GM18870 (cell line): ENCODE results near the gene PANK3.

Source experiments
- ATAC-seq: cut with Tn5 transposase; IDR thresholded peaks from one replicate; pipeline ENCODE4 v1.9.1; 2021; ENCODE audit warnings: moderate library complexity; ENCODE audit not compliant: unreplicated experiment

Gene PANK3

DNA sequence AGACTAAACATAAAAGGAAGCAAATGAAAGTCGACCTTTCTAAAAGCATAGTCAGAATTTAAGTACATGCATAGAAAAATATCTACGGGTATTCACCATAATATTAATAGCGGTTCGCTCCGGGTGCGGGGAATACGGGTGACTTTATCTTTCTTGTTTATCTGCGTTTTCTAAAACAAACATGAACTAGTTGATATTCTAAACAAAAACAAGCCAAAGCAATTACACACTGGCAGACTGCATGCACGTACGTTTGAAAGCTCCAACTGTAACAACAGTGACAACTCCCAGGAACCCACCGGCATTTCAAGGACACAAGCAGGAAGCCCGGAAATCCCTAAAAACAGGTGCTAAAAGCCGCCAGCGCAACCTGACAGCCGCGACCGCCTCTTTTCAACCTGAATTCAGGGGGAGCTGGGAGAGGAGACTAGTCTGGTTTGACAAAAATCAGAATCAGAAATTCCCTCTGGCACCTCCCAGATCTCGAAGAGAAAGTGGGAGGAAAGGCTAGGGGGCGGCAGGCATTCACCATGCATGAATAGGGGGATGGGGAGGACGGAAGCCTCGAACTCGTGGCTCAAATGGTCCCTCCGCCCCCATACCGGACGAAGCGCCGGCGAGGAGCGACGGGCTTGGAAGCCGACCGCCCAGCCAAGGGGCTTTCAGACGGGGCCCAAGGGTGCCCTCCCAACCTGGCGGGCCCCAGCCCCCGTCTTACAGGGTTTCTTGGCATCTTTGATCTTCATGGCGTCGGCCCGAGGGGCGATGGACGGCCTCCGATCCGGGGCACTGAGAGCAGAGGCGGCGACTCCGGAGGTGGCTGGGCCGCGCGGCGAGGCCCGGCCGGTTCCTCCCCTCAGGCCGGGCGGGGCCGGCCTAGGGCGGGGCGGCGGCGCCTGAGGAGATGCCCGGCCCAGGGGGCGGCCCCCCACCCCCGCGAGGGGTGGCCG lies at the start of gene PANK3:
TSS of gene PANK3 (minus strand) at position 831 of the 950 bp plus-strand sequence. CDS start at position 746, 85 bp downstream.
- ATAC-seq, result peak; percentile 29

DNA sequence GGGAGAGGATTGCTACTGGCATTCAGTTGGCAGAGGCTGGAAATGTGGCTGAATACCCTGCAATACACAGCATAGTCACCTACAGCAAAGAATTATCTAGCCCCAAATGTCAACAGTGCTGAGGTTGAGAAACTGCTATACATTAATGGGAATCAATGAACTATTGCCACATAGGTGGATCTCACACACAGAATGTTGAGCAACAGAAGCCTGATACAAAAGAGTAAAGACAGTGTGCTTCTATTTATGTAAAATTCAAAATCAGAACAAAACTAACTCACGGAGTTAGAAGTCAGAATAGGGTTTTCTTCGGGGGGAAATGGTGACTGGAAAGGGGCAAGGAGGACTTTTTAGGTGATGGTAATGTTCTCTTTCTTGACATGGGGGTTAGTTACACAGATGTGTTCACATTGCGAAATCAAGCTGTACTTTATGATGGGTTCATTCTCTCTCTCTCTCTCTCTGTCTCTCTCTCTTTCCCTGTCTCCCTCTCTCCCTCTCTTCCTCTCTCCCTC lies 45.7 kb upstream of the PANK3 start:
- ATAC-seq, result no peak

DNA sequence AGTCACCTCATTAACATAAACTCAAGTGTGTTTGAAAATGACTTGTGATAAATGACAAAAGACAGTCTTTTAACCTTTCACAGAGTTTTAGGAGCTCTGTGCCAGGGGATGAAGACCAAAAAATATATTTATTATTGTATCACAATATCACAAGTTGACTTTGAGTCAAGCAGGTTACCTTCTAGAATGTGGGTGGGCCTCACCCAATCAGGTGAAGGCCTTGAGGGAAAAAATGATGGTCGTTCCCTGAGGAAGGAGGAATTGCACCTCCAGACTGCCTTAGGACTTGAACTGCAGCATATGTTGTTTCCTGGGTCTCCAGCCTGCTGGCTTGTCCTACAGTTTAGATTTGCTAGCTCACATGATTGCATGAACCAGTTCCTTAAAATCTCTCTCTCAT lies 41.6 kb upstream of the PANK3 start:
- no peak for ATAC-seq

DNA sequence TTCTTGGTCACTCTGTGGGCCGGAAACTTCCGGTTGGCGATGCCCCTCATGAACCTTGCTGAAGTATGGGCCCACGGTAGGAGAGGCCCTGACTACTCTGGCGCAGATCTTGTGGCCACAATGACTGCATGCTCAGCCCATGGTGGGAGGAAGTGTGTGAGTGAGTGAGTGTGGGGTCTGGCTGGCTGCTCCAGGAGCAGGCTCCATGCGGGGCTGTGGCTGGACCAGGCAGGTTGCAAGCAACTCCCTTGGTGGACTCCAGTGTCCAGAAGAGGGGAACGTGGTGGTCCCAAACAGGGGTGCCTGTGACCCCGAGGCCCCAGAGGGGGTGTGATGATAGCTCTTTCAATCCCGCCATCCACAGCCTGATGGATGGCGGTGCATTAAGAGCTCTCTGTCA lies 35.5 kb upstream of the PANK3 start:
- ATAC-seq, result no peak

DNA sequence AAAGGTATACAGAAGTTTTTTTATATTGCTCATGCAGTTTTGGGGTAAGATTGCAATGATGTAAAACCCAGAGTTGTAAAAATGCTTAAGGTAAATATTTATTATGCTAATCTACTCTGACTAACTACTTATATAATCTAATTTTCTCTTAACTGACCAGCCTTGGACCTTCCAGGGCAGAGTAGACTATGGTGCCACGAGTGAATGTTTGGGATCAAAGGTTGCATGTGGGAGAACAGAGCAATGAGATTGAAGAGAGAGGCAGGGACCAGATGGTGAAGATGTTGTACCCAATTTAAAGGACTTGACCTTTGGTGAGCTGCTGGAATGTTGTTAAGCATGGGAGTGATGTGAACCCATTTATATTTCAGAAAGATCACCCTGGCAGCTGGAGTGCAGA lies 34.8 kb upstream of the PANK3 start:
- ATAC-seq, result no peak

- no peak for ATAC-seq
These were observed 34.2 kb upstream of the PANK3 start for GRCh38 chr5:168613396-168613795.

DNA sequence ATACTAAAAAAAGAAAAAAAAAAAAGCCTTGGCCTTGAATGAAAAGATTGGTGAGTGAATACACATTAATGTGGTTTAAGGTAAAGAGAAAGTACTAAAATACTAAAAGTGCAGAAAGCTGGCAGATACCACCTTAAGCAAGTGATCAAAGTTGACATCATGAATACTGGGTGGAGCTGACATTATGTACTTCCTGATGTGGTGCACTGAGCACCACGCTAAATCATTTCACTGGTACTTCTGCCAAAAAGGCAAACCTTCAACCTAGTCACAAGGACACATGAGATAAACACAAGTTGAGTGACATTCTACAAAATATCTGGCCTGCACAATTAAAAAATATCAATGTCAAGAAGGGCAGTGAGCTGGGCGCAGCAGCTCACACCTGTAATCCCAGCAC lies 33.8 kb upstream of the PANK3 start:
- no peak for ATAC-seq

DNA sequence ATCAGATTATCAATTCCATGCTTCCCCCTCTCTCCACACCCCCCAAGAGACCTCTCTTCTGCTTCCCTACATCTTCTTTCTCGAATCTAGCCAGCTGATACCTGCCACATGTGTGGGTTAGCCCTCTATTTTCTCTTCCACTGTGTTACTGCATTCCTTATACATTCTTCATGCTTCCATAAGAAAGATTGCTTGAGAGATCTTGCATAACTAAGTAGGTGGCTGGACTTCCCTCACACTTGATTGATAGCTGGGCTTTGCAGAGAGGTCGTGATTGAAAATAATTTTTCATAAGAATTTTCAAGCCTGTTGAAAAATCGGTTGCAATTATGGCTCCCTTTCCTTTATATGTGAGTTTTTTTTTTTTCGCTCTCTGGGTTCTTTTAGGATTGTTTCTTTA lies 33.0 kb upstream of the PANK3 start:
- no peak for ATAC-seq

GRCh38 chr5:168611165-168611564 lies 32.0 kb upstream of the PANK3 start:
- no peak for ATAC-seq

- no peak for ATAC-seq
These were observed 30.8 kb upstream of the PANK3 start for GRCh38 chr5:168609806-168610482.

- ATAC-seq, result no peak
These were observed 29.7 kb upstream of the PANK3 start for GRCh38 chr5:168608821-168609220.

- ATAC-seq, result peak; percentile 10
These were observed 29.2 kb upstream of the PANK3 start for GRCh38 chr5:168608386-168608785.

DNA sequence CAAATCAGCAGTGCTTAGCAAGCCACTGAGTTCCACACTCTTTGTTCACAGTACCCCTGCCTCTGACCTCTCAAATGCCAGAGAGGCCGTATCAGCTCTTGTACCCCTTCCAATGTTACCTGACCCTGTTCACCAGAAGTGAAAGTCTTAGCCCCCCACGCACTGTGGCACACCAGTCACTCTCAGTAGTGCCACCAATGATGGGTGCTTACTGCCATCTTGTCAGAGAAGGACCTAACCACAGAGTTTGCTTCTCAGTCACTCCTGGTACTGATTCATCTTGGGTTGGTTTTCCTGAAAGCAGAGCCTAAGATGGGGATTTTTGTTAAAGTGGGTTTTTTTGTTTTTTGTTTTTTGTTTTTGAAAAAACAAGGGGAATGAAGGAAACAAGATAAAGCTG lies 28.8 kb upstream of the PANK3 start:
- peak; percentile 83 for ATAC-seq

GRCh38 chr5:168606562-168606961 lies 27.4 kb upstream of the PANK3 start:
- ATAC-seq, result no peak

GRCh38 chr5:168604436-168604835 lies 25.3 kb upstream of the PANK3 start:
- no peak for ATAC-seq

DNA sequence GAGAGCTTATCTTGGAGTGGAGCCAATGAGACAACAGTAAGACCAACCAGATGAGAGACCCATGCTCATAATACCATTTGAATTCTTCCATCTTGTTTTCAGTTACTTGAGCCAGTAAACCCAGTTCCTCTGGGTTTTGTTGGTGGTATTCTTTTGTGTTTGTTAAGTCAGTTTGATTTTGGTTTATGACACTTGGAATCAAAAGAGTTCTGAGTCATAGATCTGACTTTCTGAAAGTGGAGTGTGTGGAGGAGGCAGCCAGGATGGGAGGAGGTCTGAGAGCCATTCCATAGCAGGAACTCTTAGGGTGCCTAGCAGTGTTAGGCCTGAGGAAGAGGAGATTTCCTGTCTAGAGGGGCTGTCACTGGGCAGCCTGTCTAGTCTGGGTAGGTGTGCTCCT lies 24.6 kb upstream of the PANK3 start:
- no peak for ATAC-seq

- no peak for ATAC-seq
These were observed 23.3 kb upstream of the PANK3 start for GRCh38 chr5:168602517-168602916.

DNA sequence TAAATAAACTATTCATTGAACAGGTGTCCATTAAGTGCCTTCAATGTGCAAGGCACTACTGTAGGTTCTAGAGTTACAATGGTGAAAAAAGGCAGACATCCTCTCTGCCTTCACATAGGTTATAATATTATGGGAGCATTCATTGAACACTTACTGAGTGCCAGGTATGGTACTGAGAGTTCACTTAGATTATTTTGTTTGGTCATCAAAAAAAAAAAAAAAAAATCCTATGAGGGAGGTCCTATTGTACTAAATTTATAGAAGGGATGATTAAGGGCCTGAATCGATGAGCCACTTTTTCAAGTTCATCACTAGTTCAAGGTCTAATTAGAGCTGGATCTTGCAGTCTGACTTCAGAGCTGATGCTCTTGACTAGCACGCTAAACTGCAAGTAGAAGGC lies 22.8 kb upstream of the PANK3 start:
- no peak for ATAC-seq

DNA sequence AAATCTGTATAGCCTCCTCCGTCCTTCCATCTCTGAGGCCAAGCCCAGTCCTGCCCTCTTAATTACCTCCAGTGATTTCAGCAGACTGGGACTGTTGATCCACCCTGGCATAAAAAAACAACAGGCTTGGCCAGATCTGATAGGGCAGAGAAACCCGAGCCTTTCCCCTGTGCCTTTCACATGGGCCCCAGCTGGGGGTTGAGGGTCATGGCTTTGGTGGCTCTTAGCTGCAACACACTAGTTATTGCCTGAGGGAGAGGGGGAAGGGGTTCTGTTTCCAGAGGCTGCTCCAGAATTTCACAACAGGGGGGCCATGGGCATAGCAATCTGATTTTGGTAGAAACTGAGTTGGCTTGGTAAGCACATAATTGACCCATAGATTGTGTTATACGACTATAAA lies 21.2 kb upstream of the PANK3 start:
- no peak for ATAC-seq

DNA sequence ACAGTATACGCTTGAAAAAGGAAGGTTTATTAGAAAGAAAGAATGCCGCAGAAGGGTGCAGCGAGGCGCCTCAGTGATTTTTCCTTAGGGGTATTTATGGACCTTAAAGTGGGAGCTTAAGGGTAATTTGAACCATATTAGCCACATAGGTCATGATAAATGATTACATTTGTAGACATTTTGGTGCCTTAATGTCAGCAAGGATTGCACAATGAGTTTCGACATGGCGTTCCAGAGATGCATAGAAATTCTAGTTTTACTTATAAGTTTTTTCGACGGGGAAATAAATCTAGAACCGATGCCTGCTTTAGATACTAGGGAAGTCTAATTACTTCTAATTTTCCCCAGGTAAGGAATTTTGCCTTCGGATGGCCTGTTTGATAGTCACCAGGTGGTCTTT lies 20.7 kb upstream of the PANK3 start:
- ATAC-seq, result no peak

- ATAC-seq, result no peak
These were observed 19.5 kb upstream of the PANK3 start for GRCh38 chr5:168598639-168599038.

DNA sequence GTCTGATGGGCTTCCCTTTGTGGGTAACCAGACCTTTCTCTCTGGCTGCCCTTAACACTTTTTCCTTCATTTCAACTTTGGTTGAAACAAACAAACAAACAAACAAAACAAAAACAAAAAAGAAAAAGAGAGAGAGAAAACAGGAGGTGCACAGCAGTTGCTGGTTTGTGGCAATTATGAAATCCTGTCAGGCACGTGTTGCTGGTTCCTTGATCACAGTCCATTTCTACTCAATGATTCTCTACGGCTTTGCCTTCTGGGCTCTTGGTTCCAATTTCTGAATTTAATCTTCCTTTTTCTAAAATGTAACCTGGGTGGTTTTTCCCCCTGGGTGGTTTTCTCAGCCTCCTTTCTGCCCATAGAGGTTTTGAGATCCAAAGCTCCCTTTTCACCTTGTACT lies 17.8 kb upstream of the PANK3 start:
- no peak for ATAC-seq
